A549 (cell line): ENCODE results near the gene MAOB. TPM values are rescaled to one million over a fixed set of nuclear protein-coding genes. Genes with fewer than 3 reads are reported as not detected.
A peak's percentile ranks its signal among the peaks of the same experiment; 100 is the strongest.

Source experiments
- ATAC-seq, 2 experiments: fragments of 200-7000 bp in 1 of 2; fragments of >200 bp in 1 of 2; cut with Nextera tagmentation in 1 of 2; cut with Tn5 transposase in 1 of 2; 3 replicates each; pipeline versions ENCODE4 v1.8.0 to v1.9.1; 2018 to 2020; ENCODE audit warnings: mild to moderate bottlenecking in 1 of 2, moderate library complexity in 1 of 2
- CTCF ChIA-PET: fragments of 300-600 bp; sonication (Branson Sonifier 250); formaldehyde crosslinking; extraction: SDS; loops from one replicate; lab custom pipeline; 2021; ENCODE audit warnings: antibody characterized with exemption, inconsistent platforms; lab: Yijun Ruan, JAX
- POLR2A ChIA-PET: fragments of 350-600 bp; formaldehyde crosslinking; extraction: SDS; loops from one replicate; lab custom pipeline; 2021; ENCODE audit warnings: antibody characterized with exemption, inconsistent platforms; lab: Yijun Ruan, JAX
- DNase-seq, 2 experiments: peaks; one replicate each; pipeline versions ENCODE4 v3.0.0 to v3.0.0-alpha.2; 2011 to 2016; ENCODE audit warnings: low read depth in 1 of 2, low spot score in 1 of 2
- FAIRE-seq: peaks from 2 replicates; lab custom pipeline; 2011; peaks lifted over from hg19 to GRCh38; lab: Jason Lieb, UNC
- H3K27ac ChIP-seq, 2 experiments: fragments of >200 bp; sonication (Bioruptor Twin); formaldehyde crosslinking; 3 replicates each; pipeline ENCODE4 v1.5.1; 2016 to 2017
- H3K4me1 ChIP-seq: fragments of >200 bp; sonication (Bioruptor Twin); formaldehyde crosslinking; 3 replicates; pipeline ENCODE4 v1.6.1; 2016
- H3K4me2 ChIP-seq: fragments of >200 bp; sonication (Bioruptor Twin); formaldehyde crosslinking; 3 replicates; pipeline ENCODE4 v1.6.1; 2016
- H3K4me3 ChIP-seq: fragments of >200 bp; sonication (Bioruptor Twin); formaldehyde crosslinking; 3 replicates; pipeline ENCODE4 v1.5.1; 2016
- H3K9me3 ChIP-seq: fragments of >200 bp; sonication (Bioruptor Twin); formaldehyde crosslinking; 3 replicates; pipeline ENCODE4 v1.6.1; 2016
- CEBPB ChIP-seq, 2 experiments: fragments of >200 bp in 1 of 2; sonication (Bioruptor Twin) in 1 of 2; formaldehyde crosslinking in 1 of 2; IDR thresholded peaks; 2 replicates each; pipeline ENCODE4 v1.6.1; 2012 to 2016
- CHD4 ChIP-seq: fragments of 200-600 bp; sonication (generic); IDR thresholded peaks from 2 replicates; pipeline ENCODE4 v1.6.1; 2016; ENCODE audit warnings: antibody characterized with exemption, mild to moderate bottlenecking, borderline replicate concordance
- FOXS1 ChIP-seq: fragments of 250-450 bp; sonication (Bioruptor Pico); IDR thresholded peaks from 2 replicates; pipeline ENCODE4 v1.5.0; 2020; ENCODE audit warnings: mild to moderate bottlenecking, moderate library complexity
- HEYL ChIP-seq: fragments of 250-450 bp; sonication (Bioruptor Pico); IDR thresholded peaks from 2 replicates; pipeline ENCODE4 v1.8.0; 2021; ENCODE audit warnings: mild to moderate bottlenecking, moderate library complexity
- KDM5A ChIP-seq: fragments of 200-600 bp; sonication (generic); IDR thresholded peaks from 2 replicates; pipeline ENCODE4 v1.6.1; 2016; ENCODE audit warnings: antibody characterized with exemption, mild to moderate bottlenecking
- MYC ChIP-seq: IDR thresholded peaks from 2 replicates; pipeline ENCODE4 v1.6.1; 2012; ENCODE audit warnings: mild to moderate bottlenecking, inconsistent platforms, low read length, improper control_type of control experiment, borderline replicate concordance
- RAD21 ChIP-seq, 2 experiments: fragments of >200 bp in 1 of 2; sonication (Bioruptor Twin) in 1 of 2; formaldehyde crosslinking in 1 of 2; IDR thresholded peaks in 1 of 2; conservative IDR thresholded peaks in 1 of 2; 2 replicates in 1 of 2; 3 replicates in 1 of 2; pipeline ENCODE4 v1.6.1; 2012 to 2018; ENCODE audit warnings: inconsistent platforms in 1 of 2
- RNF2 ChIP-seq: fragments of 200-600 bp; sonication (generic); IDR thresholded peaks from 2 replicates; pipeline ENCODE4 v1.6.1; 2016; ENCODE audit warnings: low read depth, mild to moderate bottlenecking, antibody characterized with exemption, moderate library complexity, borderline replicate concordance
- ZNF302 ChIP-seq: fragments of 250-450 bp; sonication (Bioruptor Pico); IDR thresholded peaks from 2 replicates; pipeline ENCODE4 v1.9.0; 2021; ENCODE audit warnings: inconsistent platforms, mild to moderate bottlenecking, moderate library complexity
- WGBS: methylation state at CpG from one replicate; pipeline ENCODE4 v1.1.6; 2017; ENCODE audit errors: missing lambda C conversion rate; 5-methylcytosine and 5-hydroxymethylcytosine counted together
- polyA plus RNA-seq, 4 experiments: library from polyadenylated mRNA; depleted of rRNA in 3 of 4; stranded (reverse); fragments of >200 nt; fragmentation: RNase III in 1 of 4; extraction: RNeasy Plus Mini Kit Qiagen cat#74134 plus additional on column Dnase treatment in 1 of 4; gene quantifications; 2 replicates in 3 of 4; 3 replicates in 1 of 4; pipeline ENCODE4 v1.2.3, GENCODE V29; 2011 to 2017
- TF ChIP-seq, protein P1 (sequence below): IDR thresholded peaks from 2 replicates; pipeline ENCODE4 v1.6.1; 2012
- TF ChIP-seq, protein P2 (sequence below): fragments of 250-450 bp; sonication (Bioruptor Pico); IDR thresholded peaks from 2 replicates; pipeline ENCODE4 v1.5.0; 2021; ENCODE audit warnings: mild to moderate bottlenecking, moderate library complexity, borderline replicate concordance
- TF ChIP-seq, protein P3 (sequence below): fragments of 200-600 bp; sonication (generic); IDR thresholded peaks from 2 replicates; pipeline ENCODE4 v1.6.1; 2016; ENCODE audit warnings: antibody characterized with exemption, mild to moderate bottlenecking, moderate library complexity
- TF ChIP-seq, protein P4 (sequence below): IDR thresholded peaks from 2 replicates; pipeline ENCODE4 v1.6.1; 2012; ENCODE audit warnings: low read depth, borderline replicate concordance

MAOB gene
- polyA plus RNA-seq, 2 of the 4 experiments (the other 2 are of a cell fraction) = 0.05 to 0.35 TPM

DNA sequence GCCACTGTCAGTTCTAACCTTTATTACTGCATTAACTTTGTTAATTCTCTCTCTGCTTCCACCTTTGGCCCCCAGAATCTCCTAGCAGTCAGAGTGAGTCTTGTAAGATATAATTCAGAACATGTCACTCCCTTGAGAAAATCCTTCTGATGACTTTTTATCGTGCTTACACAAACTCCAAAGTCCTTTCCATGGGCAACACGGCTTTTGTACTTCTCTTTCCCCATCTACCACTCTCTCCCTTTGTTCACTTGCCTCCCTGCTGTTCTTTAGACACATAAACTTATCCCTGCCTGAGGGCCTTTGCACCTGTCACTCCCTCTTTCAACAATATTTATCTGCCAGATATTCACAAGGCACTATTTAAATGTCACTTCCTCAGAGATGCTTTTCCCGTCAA lies 64.8 kb downstream of the MAOB start:
- Histone ChIP-seq H3K4me3 (no peak overlapping the region), H3K9me3 (no peaks in the 10 kb centered on the region), H3K4me2 (no peak overlapping the region), H3K4me1 (no peaks in the 10 kb centered on the region), H3K27ac (no peak overlapping the region)
- ChIA-PET POLR2A (no interaction called here), CTCF (no interaction called here)
- 3% methylated on average over 3 of the region's 3 CpGs for WGBS
- no peak for FAIRE-seq
- TF ChIP-seq CHD4 = no peak
- ATAC-seq = no peak
- DNase-seq = no peak

DNA sequence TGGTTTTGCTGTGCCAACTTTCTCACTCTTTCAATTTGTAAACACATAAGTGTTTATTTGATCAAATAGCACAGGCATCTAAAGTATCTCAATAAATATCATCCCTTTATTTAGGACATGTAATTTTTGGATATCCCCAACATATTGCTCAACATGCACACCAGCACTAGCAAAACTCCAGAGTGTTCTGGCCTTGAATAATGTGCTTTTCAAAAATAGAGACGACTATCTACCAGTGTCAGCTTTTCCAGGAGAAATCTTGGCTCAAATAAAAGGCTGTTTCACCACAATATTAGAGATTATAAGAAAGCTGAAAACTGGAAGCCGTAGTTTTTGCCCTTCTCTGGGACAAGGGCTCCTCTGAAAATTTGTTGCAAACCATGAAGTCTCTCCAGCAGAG lies 67.0 kb downstream of the MAOB start:
- Histone ChIP-seq H3K4me1 (no peaks in the 10 kb centered on the region), H3K27ac (no peak overlapping the region), H3K9me3 (no peaks in the 10 kb centered on the region), H3K4me3 (no peak overlapping the region), H3K4me2 (no peak overlapping the region)
- WGBS = 22% methylated on average over 2 of the region's 2 CpGs
- ChIA-PET CTCF (interaction anchor here (0.6 to 1.7 kb wide), 4 partner anchors 21 to 538 kb away, joined by 3 to 4 read pairs (median 4); no protein-coding TSS in a partner anchor), POLR2A (no interaction called here)
- no peak for FAIRE-seq
- no peak for ATAC-seq
- DNase-seq = no peak
- TF ChIP-seq FOXS1 = no peak
- TF ChIP-seq, protein P1, sequence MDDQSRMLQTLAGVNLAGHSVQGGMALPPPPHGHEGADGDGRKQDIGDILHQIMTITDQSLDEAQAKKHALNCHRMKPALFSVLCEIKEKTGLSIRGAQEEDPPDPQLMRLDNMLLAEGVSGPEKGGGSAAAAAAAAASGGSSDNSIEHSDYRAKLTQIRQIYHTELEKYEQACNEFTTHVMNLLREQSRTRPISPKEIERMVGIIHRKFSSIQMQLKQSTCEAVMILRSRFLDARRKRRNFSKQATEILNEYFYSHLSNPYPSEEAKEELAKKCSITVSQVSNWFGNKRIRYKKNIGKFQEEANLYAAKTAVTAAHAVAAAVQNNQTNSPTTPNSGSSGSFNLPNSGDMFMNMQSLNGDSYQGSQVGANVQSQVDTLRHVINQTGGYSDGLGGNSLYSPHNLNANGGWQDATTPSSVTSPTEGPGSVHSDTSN = no peak
- no peak for TF ChIP-seq KDM5A

DNA sequence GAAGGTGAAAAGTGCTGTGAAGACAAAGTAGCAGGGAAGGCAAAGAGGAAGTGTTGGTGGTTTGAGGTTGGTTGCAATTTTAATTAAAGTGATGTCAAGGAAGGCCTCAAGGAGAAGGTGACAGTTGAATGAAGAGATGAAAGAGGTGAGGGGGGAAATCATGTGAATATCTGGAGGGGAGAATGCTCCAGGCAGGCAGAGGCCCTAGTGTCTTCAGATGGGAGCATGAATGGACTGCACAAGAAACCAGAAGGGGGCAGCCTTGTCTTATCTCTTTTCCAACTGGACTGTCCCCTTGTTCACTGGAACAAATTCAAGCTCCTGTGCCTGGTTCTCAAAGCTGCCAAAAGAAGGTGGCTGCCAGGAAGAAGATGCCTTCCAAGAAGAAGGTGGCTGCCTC lies 68.4 kb downstream of the MAOB start:
- DNase-seq (peak in 1 of 2 experiments; percentile 29), FAIRE-seq (no peak), ATAC-seq (no peak; a peak in 1 of 6 replicates)
- H3K27ac ChIP-seq = no peak overlapping the region
- H3K9me3 ChIP-seq = no peaks in the 10 kb centered on the region
- H3K4me2 ChIP-seq = no peak overlapping the region
- 0 out of 5 replicates have a peak, but pooled peaks of 1 of the 2 experiments have one; percentile 12 for TF ChIP-seq RAD21 (conservative IDR thresholded peaks at IDR 0.05 in 1 of 2, IDR thresholded peaks at IDR 0.05 in 1 of 2)
- TF ChIP-seq MYC = no peak
- H3K4me1 ChIP-seq = no peaks in the 10 kb centered on the region
- CTCF ChIA-PET = interaction anchor here (1.0 to 2.1 kb wide), 4 partner anchors 22 to 430 kb away, joined by 4 to 5 read pairs (median 4); no protein-coding TSS in a partner anchor
- POLR2A ChIA-PET = no interaction called here
- H3K4me3 ChIP-seq = no peak overlapping the region

DNA sequence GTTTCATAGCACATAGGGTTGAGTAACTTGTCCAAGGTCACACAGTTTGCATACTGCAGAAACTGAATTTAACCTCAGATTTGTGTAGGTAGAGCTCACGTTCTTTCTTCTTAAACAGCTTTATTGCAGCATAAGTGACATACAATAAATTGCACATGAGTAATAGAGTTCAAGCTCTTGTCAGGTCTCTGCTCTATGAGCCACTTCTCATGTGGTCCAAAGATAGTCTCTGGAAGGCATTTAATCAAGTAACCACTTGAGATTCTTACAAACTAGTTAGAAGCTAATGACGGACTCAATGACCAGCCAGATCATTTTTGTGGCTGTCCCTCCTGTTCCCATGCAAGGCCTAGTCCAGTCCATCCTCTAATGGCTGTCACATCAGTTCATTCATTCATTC lies 68.9 kb downstream of the MAOB start:
- no peaks in the 10 kb centered on the region for H3K9me3 ChIP-seq
- 40% methylated on average over 2 of the region's 2 CpGs for WGBS
- ATAC-seq (no peak), FAIRE-seq (peak; percentile 28)
- CTCF ChIA-PET = interaction anchor here (1.0 to 2.1 kb wide), 3 partner anchors 23 to 431 kb away, joined by 4 to 5 read pairs (median 5); no protein-coding TSS in a partner anchor
- TF ChIP-seq, protein P2, sequence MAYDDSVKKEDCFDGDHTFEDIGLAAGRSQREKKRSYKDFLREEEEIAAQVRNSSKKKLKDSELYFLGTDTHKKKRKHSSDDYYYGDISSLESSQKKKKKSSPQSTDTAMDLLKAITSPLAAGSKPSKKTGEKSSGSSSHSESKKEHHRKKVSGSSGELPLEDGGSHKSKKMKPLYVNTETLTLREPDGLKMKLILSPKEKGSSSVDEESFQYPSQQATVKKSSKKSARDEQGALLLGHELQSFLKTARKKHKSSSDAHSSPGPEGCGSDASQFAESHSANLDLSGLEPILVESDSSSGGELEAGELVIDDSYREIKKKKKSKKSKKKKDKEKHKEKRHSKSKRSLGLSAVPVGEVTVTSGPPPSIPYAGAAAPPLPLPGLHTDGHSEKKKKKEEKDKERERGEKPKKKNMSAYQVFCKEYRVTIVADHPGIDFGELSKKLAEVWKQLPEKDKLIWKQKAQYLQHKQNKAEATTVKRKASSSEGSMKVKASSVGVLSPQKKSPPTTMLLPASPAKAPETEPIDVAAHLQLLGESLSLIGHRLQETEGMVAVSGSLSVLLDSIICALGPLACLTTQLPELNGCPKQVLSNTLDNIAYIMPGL = no peak
- TF ChIP-seq CEBPB (IDR thresholded peaks at IDR 0.05) = no peak
- TF ChIP-seq MYC = no peak
- TF ChIP-seq ZNF302 = no peak
- no peak for TF ChIP-seq HEYL (CRISPR knock-in tag)
- TF ChIP-seq, protein P3, sequence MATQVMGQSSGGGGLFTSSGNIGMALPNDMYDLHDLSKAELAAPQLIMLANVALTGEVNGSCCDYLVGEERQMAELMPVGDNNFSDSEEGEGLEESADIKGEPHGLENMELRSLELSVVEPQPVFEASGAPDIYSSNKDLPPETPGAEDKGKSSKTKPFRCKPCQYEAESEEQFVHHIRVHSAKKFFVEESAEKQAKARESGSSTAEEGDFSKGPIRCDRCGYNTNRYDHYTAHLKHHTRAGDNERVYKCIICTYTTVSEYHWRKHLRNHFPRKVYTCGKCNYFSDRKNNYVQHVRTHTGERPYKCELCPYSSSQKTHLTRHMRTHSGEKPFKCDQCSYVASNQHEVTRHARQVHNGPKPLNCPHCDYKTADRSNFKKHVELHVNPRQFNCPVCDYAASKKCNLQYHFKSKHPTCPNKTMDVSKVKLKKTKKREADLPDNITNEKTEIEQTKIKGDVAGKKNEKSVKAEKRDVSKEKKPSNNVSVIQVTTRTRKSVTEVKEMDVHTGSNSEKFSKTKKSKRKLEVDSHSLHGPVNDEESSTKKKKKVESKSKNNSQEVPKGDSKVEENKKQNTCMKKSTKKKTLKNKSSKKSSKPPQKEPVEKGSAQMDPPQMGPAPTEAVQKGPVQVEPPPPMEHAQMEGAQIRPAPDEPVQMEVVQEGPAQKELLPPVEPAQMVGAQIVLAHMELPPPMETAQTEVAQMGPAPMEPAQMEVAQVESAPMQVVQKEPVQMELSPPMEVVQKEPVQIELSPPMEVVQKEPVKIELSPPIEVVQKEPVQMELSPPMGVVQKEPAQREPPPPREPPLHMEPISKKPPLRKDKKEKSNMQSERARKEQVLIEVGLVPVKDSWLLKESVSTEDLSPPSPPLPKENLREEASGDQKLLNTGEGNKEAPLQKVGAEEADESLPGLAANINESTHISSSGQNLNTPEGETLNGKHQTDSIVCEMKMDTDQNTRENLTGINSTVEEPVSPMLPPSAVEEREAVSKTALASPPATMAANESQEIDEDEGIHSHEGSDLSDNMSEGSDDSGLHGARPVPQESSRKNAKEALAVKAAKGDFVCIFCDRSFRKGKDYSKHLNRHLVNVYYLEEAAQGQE = no peak
- TF ChIP-seq, protein P4, sequence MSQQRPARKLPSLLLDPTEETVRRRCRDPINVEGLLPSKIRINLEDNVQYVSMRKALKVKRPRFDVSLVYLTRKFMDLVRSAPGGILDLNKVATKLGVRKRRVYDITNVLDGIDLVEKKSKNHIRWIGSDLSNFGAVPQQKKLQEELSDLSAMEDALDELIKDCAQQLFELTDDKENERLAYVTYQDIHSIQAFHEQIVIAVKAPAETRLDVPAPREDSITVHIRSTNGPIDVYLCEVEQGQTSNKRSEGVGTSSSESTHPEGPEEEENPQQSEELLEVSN = no peak
- no peak for TF ChIP-seq RNF2
- TF ChIP-seq, all 56 proteins: peak for 0
- POLR2A ChIA-PET = no interaction called here
- DNase-seq = no peak
- Histone ChIP-seq H3K4me3 (no peak overlapping the region), H3K27ac (no peak overlapping the region), H3K4me2 (no peak overlapping the region), H3K4me1 (no peaks in the 10 kb centered on the region)
